GM19438 (cell line): ENCODE results near the gene TTLL10.

ENCODE experiments used
- ATAC-seq: cut with Tn5 transposase; IDR thresholded peaks from one replicate; pipeline ENCODE4 v1.9.1; 2021; ENCODE audit warnings: low read depth; ENCODE audit not compliant: unreplicated experiment

The TTLL10 gene

DNA sequence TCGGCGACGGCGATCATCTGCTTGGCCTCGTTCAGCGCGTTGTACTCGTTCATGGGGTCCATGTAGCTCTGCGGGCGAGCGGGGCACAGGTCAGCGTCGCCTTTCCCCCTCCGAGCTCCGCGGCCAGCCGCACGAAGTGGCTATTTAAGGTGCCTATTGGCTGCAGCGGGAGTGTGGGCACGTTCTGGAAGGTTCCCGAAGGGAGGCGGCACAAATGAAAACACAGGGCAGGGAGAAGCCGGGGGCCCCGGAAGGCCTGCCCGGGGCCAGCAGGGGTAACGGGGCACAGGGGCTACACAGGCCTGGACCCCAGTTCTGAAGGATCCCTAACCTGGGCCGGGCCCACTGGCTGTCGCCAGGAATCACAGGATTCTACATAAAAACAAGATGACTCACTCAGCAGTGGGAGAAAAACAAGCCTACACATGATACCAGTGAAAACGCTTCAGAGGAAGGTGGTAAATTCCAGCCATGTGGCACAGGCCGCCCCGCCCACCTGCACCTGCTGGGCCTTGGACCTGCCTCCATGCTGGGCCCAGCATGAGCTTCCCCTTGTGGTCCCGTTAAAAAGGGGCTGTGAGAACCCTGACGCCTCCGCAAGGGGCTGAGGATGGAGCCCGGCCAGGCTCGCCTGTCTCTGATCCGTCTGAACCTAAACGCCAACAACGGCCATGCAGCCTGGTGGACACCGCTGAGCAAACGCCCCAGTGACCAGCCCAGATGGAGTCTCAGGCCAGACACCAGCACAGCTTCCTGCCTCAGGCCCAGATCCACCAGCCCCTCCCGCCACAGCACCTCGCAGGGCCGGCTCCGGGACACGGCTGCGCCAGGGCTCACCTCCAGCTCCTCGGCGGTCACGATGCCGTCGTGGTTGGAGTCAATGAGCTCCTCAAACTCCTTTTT, 44.2 kb downstream of the TTLL10 start:
- no peak for ATAC-seq

GRCh38 chr1:1218524-1219200, 45.0 kb downstream of the TTLL10 start:
- ATAC-seq = no peak

DNA sequence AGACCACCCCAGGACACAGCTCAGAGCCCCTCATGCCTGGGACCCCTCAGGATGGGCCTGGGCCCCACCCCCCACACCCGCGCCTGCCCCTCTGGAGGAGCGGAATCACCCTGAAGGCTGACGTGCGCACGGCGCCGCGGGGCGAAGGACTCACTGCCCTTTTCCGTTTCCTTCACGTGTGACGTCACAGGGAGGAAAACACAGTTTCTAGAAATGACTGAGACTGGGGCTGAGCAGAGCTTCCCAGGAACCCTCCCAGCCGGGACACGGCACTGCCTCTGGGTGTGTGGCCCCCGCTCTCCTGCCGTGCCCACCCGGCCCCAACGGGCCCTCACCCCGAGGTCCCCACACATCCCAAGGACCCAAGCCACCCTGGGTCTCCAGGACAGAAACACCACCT, 45.7 kb downstream of the TTLL10 start:
- ATAC-seq = no peak

- no peak for ATAC-seq
Observed at GRCh38 chr1:1220197-1220596, 46.5 kb downstream of the TTLL10 start.

DNA sequence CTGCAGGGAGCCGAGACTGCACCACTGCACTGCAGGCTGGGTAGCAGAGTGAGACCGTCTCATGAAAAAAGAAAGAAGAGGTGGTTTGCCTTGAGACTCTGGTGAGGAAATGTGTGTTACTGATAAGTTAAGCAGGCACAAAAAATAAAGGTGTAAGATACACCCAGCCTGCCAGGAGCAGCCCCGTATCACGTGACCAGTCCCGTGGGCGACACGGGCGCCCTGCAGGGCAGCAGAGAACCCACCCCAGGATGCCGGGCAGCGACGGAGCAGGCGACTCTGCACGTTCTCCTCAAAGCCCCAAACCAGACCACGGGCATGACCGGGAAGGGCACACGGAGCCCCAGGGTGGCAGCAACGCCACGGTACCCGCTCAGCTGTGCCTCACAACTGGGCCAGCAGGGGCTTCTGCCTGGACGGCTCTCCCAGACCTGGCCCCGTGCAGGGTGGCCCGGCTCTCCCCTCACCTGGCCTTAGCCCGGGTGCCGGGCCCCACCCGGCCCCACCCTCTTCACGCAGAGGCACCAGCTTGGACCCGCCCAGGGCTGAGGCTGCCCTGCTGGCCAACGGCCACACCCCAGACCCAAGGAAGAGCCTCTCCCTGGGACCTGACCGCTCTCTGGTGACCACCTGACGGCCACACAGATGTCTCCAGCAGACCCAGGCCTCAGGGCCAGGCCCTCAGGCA, 48.4 kb downstream of the TTLL10 start:
- ATAC-seq = no peak

DNA sequence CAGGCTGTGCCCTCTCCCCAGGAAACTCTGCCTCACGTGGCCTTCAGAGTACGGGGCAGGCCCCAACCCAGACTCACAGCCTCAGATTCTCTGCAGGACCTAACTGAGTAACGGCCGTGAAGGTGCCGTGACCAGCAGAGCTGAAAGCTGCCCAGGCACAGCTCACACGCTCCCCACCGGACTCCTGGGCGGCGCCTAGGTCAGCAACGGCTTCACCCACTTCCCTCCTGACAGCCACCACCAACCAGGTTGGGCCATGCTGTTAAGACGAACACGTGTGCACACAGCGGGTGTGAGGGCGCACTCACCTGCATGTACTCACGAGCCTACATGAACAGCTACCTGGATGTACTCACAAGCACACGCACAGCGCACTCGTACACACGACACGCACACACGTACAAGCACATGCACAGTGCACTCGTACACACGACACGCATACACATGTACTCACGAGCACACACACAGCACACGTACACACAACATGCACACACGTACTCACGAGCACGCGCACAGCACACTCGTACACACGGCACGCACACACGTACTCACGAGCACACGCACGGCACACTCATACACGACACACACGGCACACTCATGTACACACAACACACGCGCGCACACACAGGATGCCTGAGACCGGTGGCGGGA, 49.0 kb downstream of the TTLL10 start:
- no peak for ATAC-seq

- no peak for ATAC-seq
Observed at GRCh38 chr1:1223321-1223720, 49.6 kb downstream of the TTLL10 start.

DNA sequence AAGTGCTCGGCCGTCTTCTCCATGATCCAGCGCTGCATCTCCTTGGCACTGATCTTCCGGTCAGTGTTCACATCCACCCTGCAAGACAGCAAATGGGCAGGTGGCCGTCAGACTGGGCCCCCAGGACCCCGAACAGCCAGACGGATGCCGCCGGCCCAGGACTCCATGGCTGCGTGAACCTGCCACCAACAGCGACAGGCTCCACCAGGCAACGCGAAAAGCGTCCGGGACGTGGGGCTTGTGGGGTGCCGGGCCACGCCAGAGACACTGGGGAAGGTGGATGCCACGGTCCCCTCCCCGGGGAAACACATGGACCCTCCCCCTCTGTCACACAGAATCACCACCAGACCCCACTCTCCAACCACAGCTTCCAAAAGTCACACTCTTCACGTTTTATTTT, 50.2 kb downstream of the TTLL10 start:
- ATAC-seq = no peak

DNA sequence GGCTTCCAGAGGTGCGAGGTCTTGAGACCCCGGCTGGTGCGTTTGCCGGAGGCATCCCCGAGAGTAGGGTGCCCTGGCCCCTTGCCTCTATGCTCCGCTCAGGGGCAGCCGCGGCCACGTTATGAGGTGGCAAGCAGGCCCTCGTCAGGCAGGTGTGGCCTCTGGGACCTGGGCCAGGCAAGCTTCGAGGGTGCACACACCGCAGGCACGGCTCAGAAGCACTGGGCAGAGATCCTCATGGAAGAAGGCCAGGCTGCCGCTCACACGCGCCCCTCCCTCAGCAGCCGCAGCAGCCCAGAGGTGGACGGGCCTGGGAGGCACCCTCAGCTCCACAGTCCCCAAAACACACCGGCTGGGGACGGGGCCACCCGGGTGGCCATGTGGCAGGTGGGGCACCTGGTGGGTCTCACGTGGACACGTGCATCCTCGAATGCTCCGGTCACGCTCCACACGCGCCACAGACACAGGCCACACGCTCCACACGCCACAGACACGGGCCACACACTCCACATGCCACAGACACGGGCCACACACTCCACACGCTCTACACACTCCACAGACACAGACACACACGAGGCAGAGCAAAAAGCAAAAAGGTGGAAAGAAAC, 51.7 kb downstream of the TTLL10 start:
- ATAC-seq = no peak

GRCh38 chr1:1225913-1226312, 52.2 kb downstream of the TTLL10 start:
- no peak for ATAC-seq

- no peak for ATAC-seq
Observed at GRCh38 chr1:1226566-1227362, 53.1 kb downstream of the TTLL10 start.

- ATAC-seq = no peak
Observed at GRCh38 chr1:1227386-1227785, 53.7 kb downstream of the TTLL10 start.

DNA sequence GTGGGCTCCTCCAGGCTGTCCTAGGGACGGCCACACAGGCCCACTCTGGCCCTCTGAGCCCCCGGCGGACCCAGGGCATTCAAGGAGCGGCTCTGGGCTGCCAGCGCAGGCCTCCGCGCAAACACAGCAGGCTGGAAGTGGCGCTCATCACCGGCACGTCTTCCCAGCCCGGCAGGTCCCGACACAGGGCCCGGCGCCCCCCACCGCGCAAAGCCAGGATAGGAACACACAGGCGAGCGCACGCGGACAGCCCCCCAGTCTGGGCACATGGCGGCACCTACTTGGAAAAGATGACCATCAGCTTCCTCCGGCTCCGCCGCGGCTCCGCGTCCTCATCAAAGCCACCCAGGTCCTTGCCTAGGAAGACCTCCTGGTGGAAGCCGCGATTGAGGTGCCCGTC, 54.5 kb downstream of the TTLL10 start:
- ATAC-seq = no peak

DNA sequence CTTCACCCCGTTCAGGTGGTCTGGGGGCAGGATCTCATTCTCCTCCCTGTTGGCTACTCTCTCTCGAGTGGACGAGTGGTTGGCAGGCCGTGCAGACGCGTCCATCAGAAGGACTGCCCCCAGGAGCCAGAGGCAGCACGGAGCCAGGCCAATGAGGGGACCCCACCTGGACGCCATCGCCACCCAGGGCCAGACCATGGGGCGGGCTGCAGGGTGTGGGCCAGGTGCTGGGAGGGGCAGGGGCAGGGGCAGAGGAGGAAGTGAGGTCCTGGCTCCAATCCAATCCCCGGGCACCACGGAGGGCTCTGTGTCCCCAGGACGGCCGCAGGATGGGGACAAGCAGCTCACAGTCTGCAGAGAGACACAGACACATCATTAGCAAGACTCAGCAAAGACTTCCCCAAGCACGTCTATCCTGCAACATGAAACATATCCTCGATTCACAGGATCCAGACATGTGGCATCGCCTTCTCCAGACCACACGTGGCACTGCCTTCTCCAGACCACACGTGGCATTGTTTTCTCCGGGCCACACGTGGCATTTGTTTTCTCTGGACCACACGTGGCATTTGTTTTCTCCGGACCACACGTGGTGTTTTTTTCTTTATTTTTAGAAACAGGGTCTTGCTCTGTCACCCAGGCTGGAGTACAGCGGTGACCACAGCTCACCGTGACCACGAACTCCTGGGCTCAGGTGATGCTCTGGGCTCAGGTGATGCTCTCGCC, 55.1 kb downstream of the TTLL10 start:
- ATAC-seq = no peak

GRCh38 chr1:1229770-1230169, 56.1 kb downstream of the TTLL10 start:
- no peak for ATAC-seq

DNA sequence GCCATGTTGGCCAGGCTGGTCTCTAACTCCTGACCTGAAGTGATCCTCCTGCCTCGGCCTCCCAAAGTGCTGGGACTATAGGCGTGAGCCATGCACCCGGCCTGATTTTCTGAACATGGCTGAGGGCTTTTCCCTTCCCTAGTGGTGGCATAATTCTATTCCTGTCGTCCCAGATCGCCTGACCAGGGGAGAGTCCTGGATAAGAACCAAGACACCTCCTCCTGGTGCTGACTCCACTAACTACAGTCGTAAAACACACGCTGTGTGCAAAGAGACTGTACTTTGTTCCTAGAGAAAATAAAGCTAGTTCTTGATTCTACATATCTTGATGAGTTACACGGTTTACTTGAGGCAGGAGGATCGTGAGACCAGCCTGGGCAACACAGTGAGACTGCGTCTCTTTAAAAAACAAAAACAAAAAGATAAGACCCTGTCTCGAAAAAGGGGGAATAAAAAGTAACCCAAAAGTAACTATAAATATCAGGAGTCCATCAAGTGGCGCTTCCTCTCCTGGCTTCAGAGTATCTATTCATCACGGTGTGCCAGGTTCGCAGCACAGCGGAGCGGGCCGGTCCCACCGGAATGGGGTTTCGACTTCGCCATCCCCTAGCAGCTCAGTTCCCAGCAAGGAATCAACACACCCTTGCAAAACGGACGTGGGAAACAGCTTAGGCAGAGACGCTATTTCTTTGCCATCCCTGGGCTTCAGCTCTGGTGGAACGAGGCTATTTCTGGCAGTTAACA, 57.1 kb downstream of the TTLL10 start:
- no peak for ATAC-seq

DNA sequence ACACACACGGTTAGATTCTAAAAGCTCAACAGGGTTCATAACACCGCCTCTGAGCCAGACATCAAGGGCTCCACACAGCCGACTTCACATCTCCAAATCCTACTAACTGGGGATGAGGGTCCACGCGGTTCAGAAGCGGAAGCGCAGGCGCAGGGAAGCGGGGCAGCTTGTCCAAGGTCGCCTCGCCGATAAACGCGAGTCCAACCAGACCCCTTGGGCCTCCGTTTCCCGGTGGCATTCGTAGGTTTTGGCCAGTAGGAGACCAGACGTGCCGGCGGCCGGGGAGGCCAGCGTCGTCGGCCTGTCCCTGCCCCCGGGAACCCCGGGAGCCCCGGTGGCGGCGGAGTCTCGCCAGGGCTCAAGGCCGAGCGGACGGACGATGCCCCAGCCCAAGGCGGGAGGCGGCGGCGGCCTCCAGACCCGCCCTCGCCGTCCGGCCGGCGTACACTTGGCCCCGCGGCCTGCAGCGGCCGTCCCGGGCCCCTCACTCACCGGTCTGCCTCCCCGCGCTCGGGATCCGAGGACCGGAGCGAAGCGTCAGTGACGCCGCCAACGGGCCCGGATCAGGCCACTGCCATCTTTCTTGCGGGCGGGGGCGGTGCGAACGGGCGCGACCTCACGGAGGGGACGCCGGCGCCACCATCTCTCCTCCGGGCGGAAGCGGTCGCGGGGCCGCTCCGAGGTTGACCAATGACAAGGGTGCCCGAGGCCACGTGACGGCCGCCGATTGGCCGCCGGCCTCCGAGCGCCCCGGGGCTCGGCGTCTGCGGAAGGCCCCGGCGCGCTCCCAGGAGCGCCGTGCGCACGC, 57.9 kb downstream of the TTLL10 start, which contains the start of gene SDF4:
Gene SDF4, minus strand, starts transcription at position 602 of the 808 bp plus-strand sequence. CDS start 3,229 bp downstream, outside the sequence.
- ATAC-seq = peak; percentile 85
